ENCODE measurements around the gene FAM114A2.

DNA sequence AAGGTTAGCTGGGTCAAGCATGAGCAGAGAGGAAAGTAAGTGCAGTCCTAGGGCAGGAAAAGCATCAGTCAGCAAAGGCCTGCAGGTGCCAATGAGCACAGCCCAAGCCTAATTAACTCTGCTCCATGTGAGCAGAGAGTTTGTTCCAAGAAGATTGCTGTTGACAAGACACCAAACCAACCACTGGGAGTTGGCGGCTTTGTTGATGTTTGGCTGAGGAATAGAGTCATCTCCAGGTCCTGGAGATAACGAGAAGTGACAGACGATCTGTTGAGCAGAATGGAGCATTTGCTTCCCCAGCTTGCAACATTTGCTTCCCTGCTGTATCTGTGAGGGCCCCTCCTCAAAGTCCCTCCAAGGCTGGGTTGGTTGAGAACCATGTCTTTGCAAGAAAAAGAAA, 68.2 kb downstream of the FAM114A2 start:
- TF ChIP-seq, protein P1, sequence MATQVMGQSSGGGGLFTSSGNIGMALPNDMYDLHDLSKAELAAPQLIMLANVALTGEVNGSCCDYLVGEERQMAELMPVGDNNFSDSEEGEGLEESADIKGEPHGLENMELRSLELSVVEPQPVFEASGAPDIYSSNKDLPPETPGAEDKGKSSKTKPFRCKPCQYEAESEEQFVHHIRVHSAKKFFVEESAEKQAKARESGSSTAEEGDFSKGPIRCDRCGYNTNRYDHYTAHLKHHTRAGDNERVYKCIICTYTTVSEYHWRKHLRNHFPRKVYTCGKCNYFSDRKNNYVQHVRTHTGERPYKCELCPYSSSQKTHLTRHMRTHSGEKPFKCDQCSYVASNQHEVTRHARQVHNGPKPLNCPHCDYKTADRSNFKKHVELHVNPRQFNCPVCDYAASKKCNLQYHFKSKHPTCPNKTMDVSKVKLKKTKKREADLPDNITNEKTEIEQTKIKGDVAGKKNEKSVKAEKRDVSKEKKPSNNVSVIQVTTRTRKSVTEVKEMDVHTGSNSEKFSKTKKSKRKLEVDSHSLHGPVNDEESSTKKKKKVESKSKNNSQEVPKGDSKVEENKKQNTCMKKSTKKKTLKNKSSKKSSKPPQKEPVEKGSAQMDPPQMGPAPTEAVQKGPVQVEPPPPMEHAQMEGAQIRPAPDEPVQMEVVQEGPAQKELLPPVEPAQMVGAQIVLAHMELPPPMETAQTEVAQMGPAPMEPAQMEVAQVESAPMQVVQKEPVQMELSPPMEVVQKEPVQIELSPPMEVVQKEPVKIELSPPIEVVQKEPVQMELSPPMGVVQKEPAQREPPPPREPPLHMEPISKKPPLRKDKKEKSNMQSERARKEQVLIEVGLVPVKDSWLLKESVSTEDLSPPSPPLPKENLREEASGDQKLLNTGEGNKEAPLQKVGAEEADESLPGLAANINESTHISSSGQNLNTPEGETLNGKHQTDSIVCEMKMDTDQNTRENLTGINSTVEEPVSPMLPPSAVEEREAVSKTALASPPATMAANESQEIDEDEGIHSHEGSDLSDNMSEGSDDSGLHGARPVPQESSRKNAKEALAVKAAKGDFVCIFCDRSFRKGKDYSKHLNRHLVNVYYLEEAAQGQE (IDR thresholded peaks at IDR 0.05) = no peak
- TF ChIP-seq, protein P2, sequence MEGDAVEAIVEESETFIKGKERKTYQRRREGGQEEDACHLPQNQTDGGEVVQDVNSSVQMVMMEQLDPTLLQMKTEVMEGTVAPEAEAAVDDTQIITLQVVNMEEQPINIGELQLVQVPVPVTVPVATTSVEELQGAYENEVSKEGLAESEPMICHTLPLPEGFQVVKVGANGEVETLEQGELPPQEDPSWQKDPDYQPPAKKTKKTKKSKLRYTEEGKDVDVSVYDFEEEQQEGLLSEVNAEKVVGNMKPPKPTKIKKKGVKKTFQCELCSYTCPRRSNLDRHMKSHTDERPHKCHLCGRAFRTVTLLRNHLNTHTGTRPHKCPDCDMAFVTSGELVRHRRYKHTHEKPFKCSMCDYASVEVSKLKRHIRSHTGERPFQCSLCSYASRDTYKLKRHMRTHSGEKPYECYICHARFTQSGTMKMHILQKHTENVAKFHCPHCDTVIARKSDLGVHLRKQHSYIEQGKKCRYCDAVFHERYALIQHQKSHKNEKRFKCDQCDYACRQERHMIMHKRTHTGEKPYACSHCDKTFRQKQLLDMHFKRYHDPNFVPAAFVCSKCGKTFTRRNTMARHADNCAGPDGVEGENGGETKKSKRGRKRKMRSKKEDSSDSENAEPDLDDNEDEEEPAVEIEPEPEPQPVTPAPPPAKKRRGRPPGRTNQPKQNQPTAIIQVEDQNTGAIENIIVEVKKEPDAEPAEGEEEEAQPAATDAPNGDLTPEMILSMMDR (IDR thresholded peaks at IDR 0.05; ENCODE audit: low read depth, low read length, missing input control) = no peak
- no peak for TF ChIP-seq RAD21 (IDR thresholded peaks at IDR 0.05)
- no peak for TF ChIP-seq SP1 (IDR thresholded peaks at IDR 0.05)
- TF ChIP-seq, protein P3, sequence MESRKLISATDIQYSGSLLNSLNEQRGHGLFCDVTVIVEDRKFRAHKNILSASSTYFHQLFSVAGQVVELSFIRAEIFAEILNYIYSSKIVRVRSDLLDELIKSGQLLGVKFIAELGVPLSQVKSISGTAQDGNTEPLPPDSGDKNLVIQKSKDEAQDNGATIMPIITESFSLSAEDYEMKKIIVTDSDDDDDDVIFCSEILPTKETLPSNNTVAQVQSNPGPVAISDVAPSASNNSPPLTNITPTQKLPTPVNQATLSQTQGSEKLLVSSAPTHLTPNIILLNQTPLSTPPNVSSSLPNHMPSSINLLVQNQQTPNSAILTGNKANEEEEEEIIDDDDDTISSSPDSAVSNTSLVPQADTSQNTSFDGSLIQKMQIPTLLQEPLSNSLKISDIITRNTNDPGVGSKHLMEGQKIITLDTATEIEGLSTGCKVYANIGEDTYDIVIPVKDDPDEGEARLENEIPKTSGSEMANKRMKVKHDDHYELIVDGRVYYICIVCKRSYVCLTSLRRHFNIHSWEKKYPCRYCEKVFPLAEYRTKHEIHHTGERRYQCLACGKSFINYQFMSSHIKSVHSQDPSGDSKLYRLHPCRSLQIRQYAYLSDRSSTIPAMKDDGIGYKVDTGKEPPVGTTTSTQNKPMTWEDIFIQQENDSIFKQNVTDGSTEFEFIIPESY (IDR thresholded peaks at IDR 0.05) = no peak
- TF ChIP-seq RXRA (IDR thresholded peaks at IDR 0.05) = no peak
- TF ChIP-seq TAF1 (conservative IDR thresholded peaks at IDR 0.05) = no peak
- TF ChIP-seq JUND (IDR thresholded peaks at IDR 0.05) = no peak
- no peak for TF ChIP-seq GABPA (IDR thresholded peaks at IDR 0.05 in 1 of 2, conservative IDR thresholded peaks at IDR 0.05 in 1 of 2)

Data from liver (tissue), 3 donors.